GM15510 (cell line): ENCODE results near the gene GRAMD4.

Experiments
- POLR2A ChIP-seq: IDR thresholded peaks from 3 replicates; pipeline ENCODE4 v1.6.1; 2011; ENCODE audit warnings: borderline replicate concordance; ENCODE audit not compliant: insufficient read length; ENCODE audit errors: extremely low read depth

Gene GRAMD4

GRCh38 chr22:46659791-46660186 is 39.6 kb downstream of the GRAMD4 start:
- TF ChIP-seq POLR2A: no peak

DNA sequence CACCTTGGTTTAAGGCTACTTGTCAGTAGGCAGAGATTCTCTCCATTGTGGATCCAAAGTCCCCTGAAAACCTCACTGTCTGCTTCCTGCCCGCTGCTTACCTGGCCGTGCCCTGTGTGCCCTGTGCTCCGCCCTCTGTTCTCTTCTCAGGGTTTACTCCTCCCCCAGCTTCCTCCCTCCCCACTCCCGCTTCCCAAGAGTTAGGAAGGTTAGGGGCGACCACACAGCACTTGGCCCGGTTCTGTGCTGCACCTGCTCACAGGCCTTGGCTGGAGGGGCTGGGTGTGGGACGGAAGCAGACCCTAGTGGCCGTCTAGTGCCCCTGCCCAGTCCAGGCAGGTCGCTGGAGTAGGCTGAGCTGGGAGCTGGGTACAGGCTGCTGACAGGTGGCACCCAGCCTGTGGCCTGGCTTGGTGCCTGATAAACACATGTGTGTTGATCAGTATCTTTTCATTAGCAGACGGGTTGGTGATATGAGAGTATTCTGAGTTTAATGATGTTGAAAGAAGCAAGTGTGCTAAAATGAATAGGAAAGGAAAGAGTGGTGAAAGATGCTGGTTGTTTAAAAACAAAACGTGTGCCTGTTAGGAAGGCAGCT is 40.5 kb downstream of the GRAMD4 start:
- no peak for TF ChIP-seq POLR2A

GRCh38 chr22:46661221-46661851 is 41.1 kb downstream of the GRAMD4 start:
- no peak for TF ChIP-seq POLR2A

GRCh38 chr22:46662226-46662625 is 42.0 kb downstream of the GRAMD4 start:
- no peak for TF ChIP-seq POLR2A

GRCh38 chr22:46663001-46663400 is 42.8 kb downstream of the GRAMD4 start:
- TF ChIP-seq POLR2A: no peak

GRCh38 chr22:46663436-46664100 is 43.4 kb downstream of the GRAMD4 start:
- no peak for TF ChIP-seq POLR2A

- no peak for TF ChIP-seq POLR2A
Observed at GRCh38 chr22:46664301-46664855, 44.2 kb downstream of the GRAMD4 start.

GRCh38 chr22:46665151-46665695 is 45.0 kb downstream of the GRAMD4 start:
- TF ChIP-seq POLR2A: no peak

- TF ChIP-seq POLR2A: no peak
Observed at GRCh38 chr22:46665751-46666280, 45.6 kb downstream of the GRAMD4 start.

- TF ChIP-seq POLR2A: no peak
Observed at GRCh38 chr22:46666577-46667244, 46.5 kb downstream of the GRAMD4 start.

DNA sequence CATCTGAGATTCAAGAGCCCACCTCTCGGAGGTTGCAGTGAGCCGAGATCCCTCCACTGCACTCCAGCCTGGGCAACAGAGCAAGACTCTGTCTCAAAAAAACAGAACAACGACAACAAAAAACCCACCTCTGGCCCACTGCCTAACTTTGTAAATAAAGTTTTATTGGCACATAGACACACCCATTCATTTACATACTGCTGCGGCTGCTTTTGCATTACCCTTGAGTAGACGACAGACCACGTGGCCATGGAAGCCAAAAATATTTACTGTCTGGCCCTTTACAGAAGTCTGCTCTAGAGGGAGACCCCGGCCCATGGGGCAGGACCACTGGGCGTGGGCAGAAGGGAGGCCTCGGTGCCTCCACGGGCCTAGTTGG is 47.0 kb downstream of the GRAMD4 start:
- TF ChIP-seq POLR2A: no peak

DNA sequence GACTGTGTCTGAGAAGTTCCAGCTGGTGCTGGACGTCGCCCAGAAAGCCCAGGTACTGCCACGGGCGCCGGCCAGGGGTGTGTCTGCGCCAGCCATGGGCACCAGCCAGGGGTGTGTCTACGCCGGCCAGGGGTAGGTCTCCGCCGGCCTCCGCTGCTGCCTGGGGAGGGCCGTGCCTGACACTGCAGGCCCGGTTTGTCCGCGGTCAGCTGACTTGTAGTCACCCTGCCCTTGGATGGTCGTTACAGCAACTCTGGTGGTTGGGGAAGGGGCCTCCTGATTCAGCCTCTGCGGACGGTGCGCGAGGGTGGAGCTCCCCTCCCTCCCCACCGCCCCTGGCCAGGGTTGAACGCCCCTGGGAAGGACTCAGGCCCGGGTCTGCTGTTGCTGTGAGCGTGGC is 47.9 kb downstream of the GRAMD4 start:
- no peak for TF ChIP-seq POLR2A

GRCh38 chr22:46669201-46669600 is 49.0 kb downstream of the GRAMD4 start:
- TF ChIP-seq POLR2A: no peak

DNA sequence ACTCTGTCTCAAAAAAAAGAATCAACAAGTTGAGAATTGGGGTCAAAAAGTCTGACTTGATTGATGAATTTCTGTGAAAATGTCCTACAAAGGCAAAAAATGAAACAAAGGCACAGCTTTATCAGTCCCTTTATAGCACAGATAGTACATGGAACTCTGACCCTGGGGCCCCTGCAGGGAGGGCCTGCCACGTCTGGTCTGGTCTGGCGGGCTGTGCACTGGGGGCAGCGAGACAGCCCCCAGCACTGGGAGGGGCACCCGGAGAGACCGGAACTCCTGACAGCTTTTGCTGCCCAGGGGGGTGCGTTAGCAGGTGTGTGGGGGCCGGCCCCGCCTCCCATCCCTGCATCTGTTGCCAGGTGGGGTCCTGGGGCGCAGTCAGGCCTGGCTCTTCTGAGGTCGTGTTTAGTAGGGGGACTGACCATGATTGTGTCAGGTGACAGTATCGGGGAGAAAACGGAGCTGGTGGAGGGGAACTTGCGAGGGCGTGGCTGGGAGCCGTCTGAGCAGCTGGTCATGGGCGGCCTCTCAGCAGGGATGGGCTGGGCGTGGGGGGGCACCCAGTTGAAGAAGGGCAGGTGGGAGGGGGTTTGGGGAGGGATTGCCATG is 51.7 kb downstream of the GRAMD4 start:
- TF ChIP-seq POLR2A: no peak

GRCh38 chr22:46672731-46673130 is 52.5 kb downstream of the GRAMD4 start:
- TF ChIP-seq POLR2A: no peak

GRCh38 chr22:46673205-46673604 is 53.0 kb downstream of the GRAMD4 start:
- no peak for TF ChIP-seq POLR2A
